ENCODE results near the gene GALNT6.
"Not testable (repeated sequence)": the region's sequence is repeated elsewhere in the genome, so short reads cannot be mapped to it uniquely, and the experiment has no call there.

Gene GALNT6

GRCh38 chr12:51320311-51320694 is 70.9 kb downstream of the GALNT6 start:
- no peak for DNase-seq

- DNase-seq: no peak
Observed at GRCh38 chr12:51318846-51319599, 72.2 kb downstream of the GALNT6 start.

GRCh38 chr12:51318057-51318806 is 73.0 kb downstream of the GALNT6 start:
- DNase-seq: not testable (repeated sequence)

GRCh38 chr12:51311389-51311788 is 79.8 kb downstream of the GALNT6 start:
- no peak for DNase-seq

GRCh38 chr12:51307655-51308593 is 83.3 kb downstream of the GALNT6 start:
- peak; percentile 81 for DNase-seq

GRCh38 chr12:51306507-51306906 is 84.7 kb downstream of the GALNT6 start:
- no peak for DNase-seq

All from EL (cell line).